GM19193 (cell line): ENCODE measurements around the gene PPP1R15A.

Experiments
- POLR2A ChIP-seq: IDR thresholded peaks from 4 replicates; pipeline ENCODE4 v1.6.1; 2011; ENCODE audit not compliant: insufficient read depth, insufficient read length; ENCODE audit errors: extremely low read depth

Gene PPP1R15A

GRCh38 chr19:48899781-48900476, 27.7 kb downstream of the PPP1R15A start, which contains the start of gene NUCB1:
Gene NUCB1, plus strand, starts transcription at chr19:48900312. Its CDS starts 485 bp downstream, at chr19:48900797.
- TF ChIP-seq POLR2A: peak; percentile 59

GRCh38 chr19:48900477-48901406, 28.5 kb downstream of the PPP1R15A start:
- TF ChIP-seq POLR2A: no peak

GRCh38 chr19:48905664-48906063, 33.4 kb downstream of the PPP1R15A start:
- no peak for TF ChIP-seq POLR2A

GRCh38 chr19:48906324-48906723, 34.1 kb downstream of the PPP1R15A start:
- no peak for TF ChIP-seq POLR2A

- TF ChIP-seq POLR2A: no peak
Observed at GRCh38 chr19:48907671-48908070, 35.5 kb downstream of the PPP1R15A start.

GRCh38 chr19:48910803-48911202, 38.6 kb downstream of the PPP1R15A start:
- no peak for TF ChIP-seq POLR2A

- no peak for TF ChIP-seq POLR2A
Observed at GRCh38 chr19:48913114-48913889, 41.1 kb downstream of the PPP1R15A start.

GRCh38 chr19:48914181-48914580, 42.0 kb downstream of the PPP1R15A start:
- no peak for TF ChIP-seq POLR2A

GRCh38 chr19:48915757-48916156, 43.5 kb downstream of the PPP1R15A start:
- TF ChIP-seq POLR2A: no peak

- TF ChIP-seq POLR2A: no peak
Observed at GRCh38 chr19:48918071-48918470, 45.9 kb downstream of the PPP1R15A start.

- TF ChIP-seq POLR2A: no peak
Observed at GRCh38 chr19:48918801-48919247, 46.6 kb downstream of the PPP1R15A start.

GRCh38 chr19:48920949-48921348, 48.7 kb downstream of the PPP1R15A start:
- no peak for TF ChIP-seq POLR2A

GRCh38 chr19:48921721-48922500, 49.7 kb downstream of the PPP1R15A start:
- no peak for TF ChIP-seq POLR2A
